Mesenchymal stem cell (in vitro differentiated cells and primary cell): ENCODE measurements around the gene SCYL3.

Source experiments
- DNase-seq: peaks from one replicate; pipeline ENCODE4 v3.0.0-alpha.2; 2013
- H2AFZ ChIP-seq: one replicate; pipeline ENCODE4 v1.6.1; 2013; ENCODE audit warnings: low read depth, mild to moderate bottlenecking, control low read depth, inconsistent platforms, low read length, moderate library complexity
- H2AK5ac ChIP-seq: 2 replicates; pipeline ENCODE4 v1.6.1; 2013; ENCODE audit warnings: low read length, moderate library complexity, mild to moderate bottlenecking, inconsistent platforms; ENCODE audit not compliant: severe bottlenecking
- H2BK120ac ChIP-seq: one replicate; pipeline ENCODE4 v1.6.1; 2013; ENCODE audit warnings: low read depth, mild to moderate bottlenecking, inconsistent platforms, low read length, moderate library complexity
- H2BK12ac ChIP-seq, 2 experiments: one replicate each; pipeline ENCODE4 v1.6.1; 2013; ENCODE audit warnings: inconsistent platforms in 2 of 2, low read length in 2 of 2, mild to moderate bottlenecking in 2 of 2, moderate library complexity in 2 of 2, control low read depth in 1 of 2
- H2BK15ac ChIP-seq: one replicate; pipeline ENCODE4 v1.6.1; 2013; ENCODE audit warnings: mild to moderate bottlenecking, low read depth, inconsistent platforms; ENCODE audit not compliant: poor library complexity, severe bottlenecking
- H2BK5ac ChIP-seq: 2 replicates; pipeline ENCODE4 v1.6.1; 2013; ENCODE audit warnings: low read depth, mild to moderate bottlenecking, low read length, control low read depth, inconsistent platforms; ENCODE audit not compliant: poor library complexity, severe bottlenecking
- H3K14ac ChIP-seq, 2 experiments: one replicate each; pipeline ENCODE4 v1.6.1; 2013; ENCODE audit warnings: inconsistent platforms in 2 of 2, low read length in 2 of 2, control low read depth in 1 of 2, mild to moderate bottlenecking in 1 of 2, moderate library complexity in 1 of 2
- H3K18ac ChIP-seq, 2 experiments: one replicate each; pipeline ENCODE4 v1.6.1; 2013; ENCODE audit warnings: inconsistent platforms in 2 of 2, low read length in 2 of 2, control low read depth in 1 of 2, low read depth in 1 of 2, mild to moderate bottlenecking in 1 of 2
- H3K23ac ChIP-seq, 2 experiments: one replicate each; pipeline ENCODE4 v1.6.1; 2013; ENCODE audit warnings: inconsistent platforms in 2 of 2, low read length in 2 of 2, mild to moderate bottlenecking in 2 of 2, moderate library complexity in 2 of 2, control low read depth in 1 of 2
- H3K27ac ChIP-seq: 2 replicates; pipeline ENCODE4 v1.5.1; 2013; ENCODE audit warnings: mild to moderate bottlenecking, moderate library complexity, low read length, control low read depth, inconsistent platforms; ENCODE audit not compliant: poor library complexity, severe bottlenecking
- H3K27me3 ChIP-seq, 2 experiments: 2 replicates each; pipeline versions ENCODE4 v1.6.1 to v1.7.0; 2013; ENCODE audit warnings: low read length in 2 of 2, mild to moderate bottlenecking in 2 of 2, moderate library complexity in 2 of 2, control low read depth in 1 of 2, inconsistent platforms in 1 of 2; ENCODE audit not compliant: control insufficient read depth in 1 of 2, insufficient read depth in 1 of 2
- H3K36me3 ChIP-seq, 2 experiments: 2 replicates each; pipeline versions ENCODE4 v1.6.1 to v1.7.0; 2013; ENCODE audit warnings: low read length in 2 of 2, control low read depth in 1 of 2, inconsistent platforms in 1 of 2, low read depth in 1 of 2, mild to moderate bottlenecking in 1 of 2; ENCODE audit not compliant: insufficient read depth in 2 of 2, control insufficient read depth in 1 of 2
- H3K4ac ChIP-seq, 2 experiments: one replicate each; pipeline ENCODE4 v1.6.1; 2013; ENCODE audit warnings: inconsistent platforms in 2 of 2, low read length in 2 of 2, mild to moderate bottlenecking in 2 of 2, moderate library complexity in 2 of 2, control low read depth in 1 of 2, low read depth in 1 of 2
- H3K4me1 ChIP-seq: 2 replicates; pipeline ENCODE4 v1.6.1; 2013; ENCODE audit warnings: low read depth, low read length, control low read depth; ENCODE audit not compliant: control insufficient read depth, insufficient read depth
- H3K4me2 ChIP-seq: 2 replicates; pipeline ENCODE4 v1.6.1; 2013; ENCODE audit warnings: low read length, mild to moderate bottlenecking, inconsistent platforms; ENCODE audit not compliant: poor library complexity, severe bottlenecking
- H3K4me3 ChIP-seq, 2 experiments: 2 replicates each; pipeline versions ENCODE4 v1.5.1 to v1.7.0; 2013; ENCODE audit warnings: low read length in 2 of 2, mild to moderate bottlenecking in 2 of 2, control low read depth in 1 of 2, low read depth in 1 of 2; ENCODE audit not compliant: insufficient read depth in 1 of 2
- H3K79me1 ChIP-seq: replicated peaks from 2 replicates; pipeline ENCODE4 v1.6.1; 2013; ENCODE audit warnings: mild to moderate bottlenecking, control low read depth, low read length, inconsistent platforms; ENCODE audit not compliant: poor library complexity, severe bottlenecking
- H3K9ac ChIP-seq: 2 replicates; pipeline ENCODE4 v1.7.0; 2013; ENCODE audit warnings: mild to moderate bottlenecking, low read length, moderate library complexity
- H3K9me3 ChIP-seq: 2 replicates; pipeline ENCODE4 v1.7.0; 2013; ENCODE audit warnings: mild to moderate bottlenecking, low read length; ENCODE audit not compliant: control insufficient read depth
- H4K8ac ChIP-seq: one replicate; pipeline ENCODE4 v1.6.1; 2013; ENCODE audit warnings: inconsistent platforms, mild to moderate bottlenecking, low read length, moderate library complexity
- H4K91ac ChIP-seq: one replicate; pipeline ENCODE4 v1.6.1; 2013; ENCODE audit warnings: mild to moderate bottlenecking, low read length, inconsistent platforms
- WGBS: methylation state at CpG from one replicate; pipeline ENCODE4 v1.1.7; 2013; ENCODE audit warnings: mixed read lengths; 5-methylcytosine and 5-hydroxymethylcytosine counted together

The SCYL3 gene

DNA sequence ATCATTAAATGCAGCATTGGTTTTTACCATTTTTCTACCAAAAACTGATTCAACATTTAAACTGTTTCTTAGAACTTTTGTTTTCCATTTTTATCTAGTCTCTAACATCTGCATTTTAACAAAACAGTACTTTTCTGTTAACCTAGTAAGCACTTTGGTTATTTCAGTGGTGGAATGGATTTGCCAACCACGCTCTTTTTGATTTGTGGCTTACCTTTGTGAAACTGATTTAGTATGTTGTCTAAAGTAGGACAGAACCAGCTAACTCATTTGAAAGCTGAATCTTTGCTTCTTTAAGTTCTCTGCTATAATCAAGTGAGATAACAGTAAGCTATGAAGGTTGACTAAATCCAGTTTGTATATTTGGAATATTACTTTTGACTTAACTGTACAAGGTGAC is 57.5 kb downstream of the SCYL3 start:
- H3K18ac ChIP-seq, result no peak overlapping the region

GRCh38 chr1:169835647-169836046 is 58.0 kb downstream of the SCYL3 start:
- no peak overlapping the region for H3K23ac ChIP-seq
- H3K79me1 ChIP-seq, result no peaks in the 10 kb centered on the region
- H3K36me3 ChIP-seq, result peaks cover 2 to 14% of the 10 kb centered on the region in 2 experiments
- H3K4me1 ChIP-seq, result no peaks in the 10 kb centered on the region
- H3K9me3 ChIP-seq, result peaks cover 9% of the 10 kb centered on the region
- no peak overlapping the region for H2BK5ac ChIP-seq
- no peak overlapping the region for H3K9ac ChIP-seq
- no peak overlapping the region for H3K18ac ChIP-seq
- no peak overlapping the region for H3K4me2 ChIP-seq
- no peak overlapping the region for H2AFZ ChIP-seq
- no peak overlapping the region for H3K4me3 ChIP-seq
- H3K27ac ChIP-seq, result no peak overlapping the region
- no peak overlapping the region for H2BK12ac ChIP-seq
- no peak overlapping the region for H2BK120ac ChIP-seq
- no peak for DNase-seq
- no peak overlapping the region for H3K4ac ChIP-seq
- no peak overlapping the region for H2BK15ac ChIP-seq
- 100% methylated on average over 1 of the region's 1 CpG for WGBS
- no peak overlapping the region for H2AK5ac ChIP-seq
- no peaks in the 10 kb centered on the region for H3K27me3 ChIP-seq
- H4K8ac ChIP-seq, result no peak overlapping the region
- no peak overlapping the region for H4K91ac ChIP-seq
- no peak overlapping the region for H3K14ac ChIP-seq

More for the DNA sequence above, 57.5 kb downstream of the SCYL3 start:
- H3K14ac ChIP-seq, result no peak overlapping the region
- no peak overlapping the region for H2BK12ac ChIP-seq
- H3K4me3 ChIP-seq, result no peak overlapping the region
- H4K8ac ChIP-seq, result no peak overlapping the region
- H2AK5ac ChIP-seq, result no peak overlapping the region
- H2BK5ac ChIP-seq, result no peak overlapping the region
- no peaks in the 10 kb centered on the region for H3K27me3 ChIP-seq
- no peak for DNase-seq
- no peaks in the 10 kb centered on the region for H3K79me1 ChIP-seq
- H2BK120ac ChIP-seq, result no peak overlapping the region
- H3K36me3 ChIP-seq, result peaks cover 2 to 15% of the 10 kb centered on the region in 2 experiments
- no peak overlapping the region for H2AFZ ChIP-seq
- no peaks in the 10 kb centered on the region for H3K4me1 ChIP-seq
- H3K4ac ChIP-seq, result no peak overlapping the region
- H3K9ac ChIP-seq, result no peak overlapping the region
- H2BK15ac ChIP-seq, result no peak overlapping the region
- H3K23ac ChIP-seq, result no peak overlapping the region
- no peak overlapping the region for H3K4me2 ChIP-seq
- H4K91ac ChIP-seq, result no peak overlapping the region
- no peak overlapping the region for H3K27ac ChIP-seq
- WGBS, result 100% methylated on average over 1 of the region's 1 CpG
- peaks cover 15% of the 10 kb centered on the region for H3K9me3 ChIP-seq

DNA sequence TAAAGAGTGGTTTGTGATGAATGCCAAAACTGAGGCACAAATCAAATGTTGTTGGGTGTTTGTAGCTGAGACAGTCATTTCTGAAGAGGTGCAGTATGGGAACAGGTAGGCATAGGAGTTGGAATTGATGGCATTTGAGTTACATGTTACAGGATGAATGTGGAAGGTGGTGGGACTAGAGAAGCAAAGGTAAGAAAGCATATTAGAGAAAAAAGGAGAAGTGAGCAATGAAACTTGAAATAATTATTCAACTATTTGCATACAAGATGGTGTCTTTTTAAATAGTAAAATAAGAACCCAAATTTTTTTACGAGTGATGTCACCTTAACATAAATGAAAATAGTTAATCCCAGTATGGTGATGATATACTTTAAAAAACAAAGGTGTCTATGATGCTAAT is 58.8 kb downstream of the SCYL3 start:
- Histone ChIP-seq H2AK5ac (no peak overlapping the region), H3K4me2 (no peak overlapping the region), H3K4ac (no peak overlapping the region), H2BK15ac (no peak overlapping the region), H4K91ac (no peak overlapping the region), H3K27ac (no peak overlapping the region), H3K23ac (no peak overlapping the region), H3K79me1 (no peaks in the 10 kb centered on the region), H2AFZ (no peak overlapping the region), H3K9ac (no peak overlapping the region), H3K4me1 (no peaks in the 10 kb centered on the region), H2BK12ac (no peak overlapping the region), H3K18ac (no peak overlapping the region), H4K8ac (no peak overlapping the region), H2BK120ac (no peak overlapping the region), H3K9me3 (peaks cover 9% of the 10 kb centered on the region), H3K36me3 (peaks cover 2 to 18% of the 10 kb centered on the region in 2 experiments), H2BK5ac (no peak overlapping the region), H3K4me3 (no peak overlapping the region), H3K14ac (no peak overlapping the region), H3K27me3 (no peaks in the 10 kb centered on the region)
- no peak for DNase-seq
- WGBS, result no CpG with 5 or more reads among the region's 1 CpG

- H3K14ac ChIP-seq, result no peak overlapping the region
- H3K27ac ChIP-seq, result no peak overlapping the region
- no peak overlapping the region for H2AFZ ChIP-seq
- H3K9ac ChIP-seq, result no peak overlapping the region
- H2BK15ac ChIP-seq, result no peak overlapping the region
- H3K79me1 ChIP-seq, result no peaks in the 10 kb centered on the region
- H4K91ac ChIP-seq, result no peak overlapping the region
- H3K4me1 ChIP-seq, result no peaks in the 10 kb centered on the region
- H2BK5ac ChIP-seq, result no peak overlapping the region
- no peak overlapping the region for H3K18ac ChIP-seq
- WGBS, result 100% methylated on average over 2 of the region's 4 CpGs
- H3K4ac ChIP-seq, result no peak overlapping the region
- H3K27me3 ChIP-seq, result no peaks in the 10 kb centered on the region
- no peak overlapping the region for H4K8ac ChIP-seq
- no peak overlapping the region for H3K4me2 ChIP-seq
- no peak for DNase-seq
- H2AK5ac ChIP-seq, result no peak overlapping the region
- no peak overlapping the region for H3K4me3 ChIP-seq
- H3K9me3 ChIP-seq, result no peaks in the 10 kb centered on the region
- H3K36me3 ChIP-seq, result peaks cover 2 to 20% of the 10 kb centered on the region in 2 experiments
- H2BK12ac ChIP-seq, result no peak overlapping the region
- H2BK120ac ChIP-seq, result no peak overlapping the region
- H3K23ac ChIP-seq, result no peak overlapping the region
These were observed 60.4 kb downstream of the SCYL3 start for GRCh38 chr1:169833179-169833901.
